ENCODE results near the gene KIAA0825. TPM values are rescaled to one million over a fixed set of nuclear protein-coding genes. Genes with fewer than 3 reads are reported as not detected.

Gene KIAA0825
- polyA plus RNA-seq, 3 donors from 2014 or later: 0.52 to 1.1 (median 0.58) TPM

- Mint-ChIP-seq H3K36me3 (peaks cover 0 to 5% (median 4%) of the 10 kb centered on the region in 3 donors), H3K27ac (no peak overlapping the region)
These were observed 229.5 kb downstream of the KIAA0825 start for GRCh38 chr5:94388773-94389514.

GRCh38 chr5:94385767-94386166 lies 232.6 kb downstream of the KIAA0825 start:
- Mint-ChIP-seq H3K9me3 (no peaks in the 10 kb centered on the region), H3K27ac (no peak overlapping the region)

More at GRCh38 chr5:94388773-94389514, 229.5 kb downstream of the KIAA0825 start:
- H3K4me3 Mint-ChIP-seq: no peak overlapping the region
- H3K9me3 Mint-ChIP-seq: no peaks in the 10 kb centered on the region
- peaks cover 0 to 1% (median 0%) of the 10 kb centered on the region in 3 donors for H3K27me3 Mint-ChIP-seq (ENCODE audit: low read depth in 3 of 3)
- H3K4me1 Mint-ChIP-seq: peaks cover 5 to 11% of the 10 kb centered on the region in 2 donors
- DNase-seq: no peak

GRCh38 chr5:94378062-94378461 lies 240.3 kb downstream of the KIAA0825 start:
- Mint-ChIP-seq H3K4me3 (no peak overlapping the region), H3K4me1 (no peaks in the 10 kb centered on the region), H3K36me3 (peaks cover 0 to 7% (median 4%) of the 10 kb centered on the region in 3 donors), H3K9me3 (no peaks in the 10 kb centered on the region), H3K27me3 (ENCODE audit: low read depth in 3 of 3) (peaks cover 0 to 4% (median under 1%) of the 10 kb centered on the region in 3 donors), H3K27ac (no peak overlapping the region)
- no peak for DNase-seq

More at GRCh38 chr5:94385767-94386166, 232.6 kb downstream of the KIAA0825 start:
- Mint-ChIP-seq H3K27me3 (ENCODE audit: low read depth in 3 of 3) (peaks cover 0 to 1% (median 0%) of the 10 kb centered on the region in 3 donors), H3K4me3 (no peak overlapping the region), H3K36me3 (peaks cover 4 to 5% (median 4%) of the 10 kb centered on the region in 3 donors), H3K4me1 (peaks cover 5 to 11% of the 10 kb centered on the region in 2 donors)
- no peak for DNase-seq

- H3K27me3 Mint-ChIP-seq (ENCODE audit: low read depth in 3 of 3): peaks cover 0 to 4% (median 1%) of the 10 kb centered on the region in 3 donors
- H3K4me1 Mint-ChIP-seq: no peaks in the 10 kb centered on the region
- no peak overlapping the region for H3K4me3 Mint-ChIP-seq
- H3K36me3 Mint-ChIP-seq: peaks cover 0 to 7% (median 4%) of the 10 kb centered on the region in 3 donors
- H3K9me3 Mint-ChIP-seq: no peaks in the 10 kb centered on the region
- no peak overlapping the region for H3K27ac Mint-ChIP-seq
- DNase-seq: no peak
These were observed 241.6 kb downstream of the KIAA0825 start for GRCh38 chr5:94376672-94377345.

GRCh38 chr5:94375801-94376200 lies 242.6 kb downstream of the KIAA0825 start:
- H3K4me3 Mint-ChIP-seq: no peak overlapping the region
- DNase-seq: no peak
- no peak overlapping the region for H3K27ac Mint-ChIP-seq
- peaks cover 0 to 4% (median 1%) of the 10 kb centered on the region in 3 donors for H3K27me3 Mint-ChIP-seq (ENCODE audit: low read depth in 3 of 3)
- H3K9me3 Mint-ChIP-seq: no peaks in the 10 kb centered on the region
- no peaks in the 10 kb centered on the region for H3K4me1 Mint-ChIP-seq
- peaks cover 0 to 7% (median 0%) of the 10 kb centered on the region in 3 donors for H3K36me3 Mint-ChIP-seq

- peaks cover 0 to 2% (median 1%) of the 10 kb centered on the region in 3 donors for H3K27me3 Mint-ChIP-seq (ENCODE audit: low read depth in 3 of 3)
- peaks cover 0 to 4% (median 0%) of the 10 kb centered on the region in 3 donors for H3K36me3 Mint-ChIP-seq
- DNase-seq: no peak
- H3K4me3 Mint-ChIP-seq: no peak overlapping the region
- H3K27ac Mint-ChIP-seq: no peak overlapping the region
- no peaks in the 10 kb centered on the region for H3K4me1 Mint-ChIP-seq
- peaks cover 0 to 2% (median 0%) of the 10 kb centered on the region in 6 donors for H3K9me3 Mint-ChIP-seq
These were observed 244.1 kb downstream of the KIAA0825 start for GRCh38 chr5:94374336-94374735.

GRCh38 chr5:94367900-94368299 lies 250.5 kb downstream of the KIAA0825 start:
- Mint-ChIP-seq H3K36me3 (no peaks in the 10 kb centered on the region), H3K9me3 (peaks cover 0 to 2% (median 0%) of the 10 kb centered on the region in 6 donors), H3K27me3 (ENCODE audit: low read depth in 3 of 3) (no peaks in the 10 kb centered on the region), H3K4me1 (no peaks in the 10 kb centered on the region), H3K4me3 (no peak overlapping the region), H3K27ac (no peak overlapping the region)
- no peak for DNase-seq

GRCh38 chr5:94366811-94367210 lies 251.6 kb downstream of the KIAA0825 start:
- no peaks in the 10 kb centered on the region for H3K4me1 Mint-ChIP-seq
- H3K27me3 Mint-ChIP-seq (ENCODE audit: low read depth in 3 of 3): no peaks in the 10 kb centered on the region
- H3K4me3 Mint-ChIP-seq: no peak overlapping the region
- H3K27ac Mint-ChIP-seq: no peak overlapping the region
- no peak for DNase-seq
- H3K9me3 Mint-ChIP-seq: peaks cover 0 to 2% (median 0%) of the 10 kb centered on the region in 6 donors
- no peaks in the 10 kb centered on the region for H3K36me3 Mint-ChIP-seq

GRCh38 chr5:94362857-94363256 lies 255.5 kb downstream of the KIAA0825 start:
- no peak for DNase-seq
- Mint-ChIP-seq H3K4me3 (no peak overlapping the region), H3K9me3 (peaks cover 0 to 2% (median 0%) of the 10 kb centered on the region in 6 donors), H3K27me3 (ENCODE audit: low read depth in 3 of 3) (peaks cover 0 to 2% (median 0%) of the 10 kb centered on the region in 3 donors), H3K4me1 (no peaks in the 10 kb centered on the region), H3K27ac (no peak overlapping the region), H3K36me3 (no peaks in the 10 kb centered on the region)

- Mint-ChIP-seq H3K9me3 (peaks cover 0 to 2% (median 0%) of the 10 kb centered on the region in 6 donors), H3K36me3 (no peaks in the 10 kb centered on the region), H3K27ac (no peak overlapping the region), H3K27me3 (ENCODE audit: low read depth in 3 of 3) (peaks cover 0 to 2% (median 0%) of the 10 kb centered on the region in 3 donors), H3K4me1 (no peaks in the 10 kb centered on the region), H3K4me3 (no peak overlapping the region)
- DNase-seq: no peak
These were observed 256.3 kb downstream of the KIAA0825 start for GRCh38 chr5:94361832-94362796.

- Mint-ChIP-seq H3K27ac (no peak overlapping the region), H3K4me3 (no peak overlapping the region), H3K36me3 (no peaks in the 10 kb centered on the region), H3K9me3 (peaks cover 0 to 2% (median 0%) of the 10 kb centered on the region in 6 donors), H3K27me3 (ENCODE audit: low read depth in 3 of 3) (peaks cover 0 to 2% (median 0%) of the 10 kb centered on the region in 3 donors), H3K4me1 (no peaks in the 10 kb centered on the region)
- no peak for DNase-seq
These were observed 257.2 kb downstream of the KIAA0825 start for GRCh38 chr5:94361161-94361560.

- Mint-ChIP-seq H3K27ac (no peak overlapping the region), H3K9me3 (peaks cover 0 to 2% (median 0%) of the 10 kb centered on the region in 6 donors), H3K4me1 (no peaks in the 10 kb centered on the region), H3K36me3 (no peaks in the 10 kb centered on the region), H3K27me3 (ENCODE audit: low read depth in 3 of 3) (peaks cover 0 to 2% (median 0%) of the 10 kb centered on the region in 3 donors), H3K4me3 (no peak overlapping the region)
- DNase-seq: no peak
These were observed 257.8 kb downstream of the KIAA0825 start for GRCh38 chr5:94360382-94361130.

- peaks cover 0 to 1% (median 0%) of the 10 kb centered on the region in 6 donors for H3K9me3 Mint-ChIP-seq
- H3K36me3 Mint-ChIP-seq: no peaks in the 10 kb centered on the region
- no peak overlapping the region for H3K4me3 Mint-ChIP-seq
- peaks cover 0 to 2% (median 0%) of the 10 kb centered on the region in 3 donors for H3K27me3 Mint-ChIP-seq (ENCODE audit: low read depth in 3 of 3)
- H3K4me1 Mint-ChIP-seq: no peaks in the 10 kb centered on the region
- no peak overlapping the region for H3K27ac Mint-ChIP-seq
- no peak for DNase-seq
These were observed 258.5 kb downstream of the KIAA0825 start for GRCh38 chr5:94359880-94360279.

Measured in immature natural killer cell (primary cell).